DOHH2 (cell line): ENCODE measurements around the gene CPAMD8.

Experiments
- H3F3A ChIP-seq: fragments of 200-600 bp; sonication (generic), shearing (Covaris generic); 2 replicates; pipeline ENCODE4 v1.6.0; 2016; ENCODE audit warnings: antibody characterized with exemption, mild to moderate bottlenecking; ENCODE audit not compliant: control insufficient read depth, insufficient read depth
- H3K27ac ChIP-seq: fragments of 200-600 bp; sonication (generic); 2 replicates; pipeline ENCODE4 v1.5.1; 2014; ENCODE audit warnings: low read depth, mild to moderate bottlenecking, low read length, moderate library complexity
- H3K27me3 ChIP-seq: fragments of 200-600 bp; sonication (generic); 2 replicates; pipeline ENCODE4 v1.6.1; 2014; ENCODE audit warnings: mild to moderate bottlenecking, low read length, mixed read lengths; ENCODE audit not compliant: control insufficient read depth
- H3K36me3 ChIP-seq: fragments of 200-600 bp; sonication (generic); 2 replicates; pipeline ENCODE4 v1.6.1; 2014; ENCODE audit warnings: mild to moderate bottlenecking, low read length, moderate library complexity, mixed read lengths; ENCODE audit not compliant: control insufficient read depth
- H3K4me1 ChIP-seq: fragments of 200-600 bp; sonication (generic); 2 replicates; pipeline ENCODE4 v1.6.1; 2014; ENCODE audit warnings: mild to moderate bottlenecking, low read length, mixed read lengths; ENCODE audit not compliant: control insufficient read depth
- H3K4me2 ChIP-seq: fragments of 200-600 bp; sonication (generic); 2 replicates; pipeline ENCODE4 v1.6.0; 2014; ENCODE audit warnings: mild to moderate bottlenecking, low read length, moderate library complexity
- H3K4me3 ChIP-seq: fragments of 200-600 bp; sonication (generic); 2 replicates; pipeline ENCODE4 v1.5.1; 2014; ENCODE audit warnings: mild to moderate bottlenecking, low read length, mixed read lengths
- H3K79me2 ChIP-seq: fragments of 200-600 bp; sonication (generic); 2 replicates; pipeline ENCODE4 v1.6.1; 2014; ENCODE audit warnings: mild to moderate bottlenecking, low read length, mixed read lengths; ENCODE audit not compliant: control insufficient read depth
- H3K9me2 ChIP-seq: fragments of 200-600 bp; sonication (generic); replicated peaks from 2 replicates; pipeline ENCODE4 v1.6.1; 2014; ENCODE audit warnings: mild to moderate bottlenecking, low read length, mixed read lengths; ENCODE audit not compliant: control insufficient read depth
- H3K9me3 ChIP-seq: fragments of 200-600 bp; sonication (generic); 2 replicates; pipeline ENCODE4 v1.6.1; 2014; ENCODE audit warnings: antibody characterized with exemption, low read length, mixed read lengths; ENCODE audit not compliant: control insufficient read depth, insufficient read depth
- H4K20me1 ChIP-seq: fragments of 200-600 bp; sonication (generic); 2 replicates; pipeline ENCODE4 v1.6.0; 2014; ENCODE audit warnings: low read depth, mild to moderate bottlenecking, antibody characterized with exemption, low read length, moderate library complexity; ENCODE audit not compliant: control insufficient read depth, insufficient read depth
- EZH2phosphoT487 ChIP-seq: fragments of 200-600 bp; sonication (generic); IDR thresholded peaks from 2 replicates; pipeline ENCODE4 v1.6.1; 2017; ENCODE audit warnings: borderline replicate concordance, mild to moderate bottlenecking, antibody characterized with exemption, low read length, moderate library complexity, mixed read lengths
- TF ChIP-seq, protein P1 (sequence below): fragments of 200-600 bp; sonication (generic); IDR thresholded peaks from one replicate; pipeline ENCODE4 v1.5.1; 2014; ENCODE audit warnings: antibody characterized with exemption, mild to moderate bottlenecking, low read depth, low read length; ENCODE audit not compliant: poor library complexity, severe bottlenecking

The CPAMD8 gene

DNA sequence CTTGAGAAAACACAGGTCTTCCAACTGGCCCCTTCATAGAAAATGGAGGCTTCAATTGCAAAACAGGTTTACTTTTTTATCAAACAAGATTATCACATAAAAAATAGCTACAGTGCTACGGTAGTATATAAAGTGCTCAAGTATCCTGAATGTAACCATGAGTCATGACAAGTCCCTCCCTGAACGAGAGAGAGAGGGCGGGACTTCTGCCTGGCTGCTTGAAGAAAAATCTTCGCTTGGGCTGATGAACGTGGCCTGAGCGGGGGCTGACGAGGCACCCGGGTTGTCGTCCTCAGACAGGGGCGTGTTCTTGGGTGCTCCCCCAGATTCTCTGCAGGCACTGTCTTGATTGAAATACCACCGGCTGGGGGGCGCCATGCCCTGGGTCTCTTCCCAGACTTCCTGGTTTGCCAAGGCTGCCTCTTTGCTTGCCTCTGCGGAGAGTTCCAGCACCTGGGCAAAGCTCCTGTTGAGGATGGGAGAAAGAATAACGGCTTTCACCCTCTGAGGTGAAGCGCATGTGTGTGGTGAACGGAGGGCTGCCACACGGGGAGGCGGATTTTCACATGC lies 23.2 kb upstream of the CPAMD8 start:
- Histone ChIP-seq H3K27me3 (no peaks in the 10 kb centered on the region), H4K20me1 (peaks cover 11% of the 10 kb centered on the region; the same call in 1 of the 2 replicates), H3K79me2 (no peaks in the 10 kb centered on the region), H3K4me1 (no peaks in the 10 kb centered on the region), H3K27ac (no peak overlapping the region), H3K36me3 (peaks cover 67% of the 10 kb centered on the region), H3K9me2 (no peaks in the 10 kb centered on the region), H3F3A (no peaks in the 10 kb centered on the region), H3K9me3 (no peaks in the 10 kb centered on the region), H3K4me3 (no peak overlapping the region), H3K4me2 (no peak overlapping the region)
- TF ChIP-seq EZH2phosphoT487 = no peak
- TF ChIP-seq, protein P1, sequence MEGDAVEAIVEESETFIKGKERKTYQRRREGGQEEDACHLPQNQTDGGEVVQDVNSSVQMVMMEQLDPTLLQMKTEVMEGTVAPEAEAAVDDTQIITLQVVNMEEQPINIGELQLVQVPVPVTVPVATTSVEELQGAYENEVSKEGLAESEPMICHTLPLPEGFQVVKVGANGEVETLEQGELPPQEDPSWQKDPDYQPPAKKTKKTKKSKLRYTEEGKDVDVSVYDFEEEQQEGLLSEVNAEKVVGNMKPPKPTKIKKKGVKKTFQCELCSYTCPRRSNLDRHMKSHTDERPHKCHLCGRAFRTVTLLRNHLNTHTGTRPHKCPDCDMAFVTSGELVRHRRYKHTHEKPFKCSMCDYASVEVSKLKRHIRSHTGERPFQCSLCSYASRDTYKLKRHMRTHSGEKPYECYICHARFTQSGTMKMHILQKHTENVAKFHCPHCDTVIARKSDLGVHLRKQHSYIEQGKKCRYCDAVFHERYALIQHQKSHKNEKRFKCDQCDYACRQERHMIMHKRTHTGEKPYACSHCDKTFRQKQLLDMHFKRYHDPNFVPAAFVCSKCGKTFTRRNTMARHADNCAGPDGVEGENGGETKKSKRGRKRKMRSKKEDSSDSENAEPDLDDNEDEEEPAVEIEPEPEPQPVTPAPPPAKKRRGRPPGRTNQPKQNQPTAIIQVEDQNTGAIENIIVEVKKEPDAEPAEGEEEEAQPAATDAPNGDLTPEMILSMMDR = no peak

GRCh38 chr19:17048885-17049453 lies 22.4 kb upstream of the CPAMD8 start:
- no peak for TF ChIP-seq EZH2phosphoT487
- TF ChIP-seq, protein P1 = no peak
- H3F3A ChIP-seq = no peaks in the 10 kb centered on the region
- no peak overlapping the region for H3K4me3 ChIP-seq
- no peak overlapping the region for H3K27ac ChIP-seq
- H3K9me3 ChIP-seq = no peaks in the 10 kb centered on the region
- H3K27me3 ChIP-seq = no peaks in the 10 kb centered on the region
- no peaks in the 10 kb centered on the region for H3K9me2 ChIP-seq
- peaks cover 11% of the 10 kb centered on the region; the same call in 1 of the 2 replicates for H4K20me1 ChIP-seq
- no peak overlapping the region for H3K4me2 ChIP-seq
- H3K4me1 ChIP-seq = no peaks in the 10 kb centered on the region
- H3K36me3 ChIP-seq = peaks cover 59% of the 10 kb centered on the region
- H3K79me2 ChIP-seq = no peaks in the 10 kb centered on the region

GRCh38 chr19:17045907-17046502 lies 19.4 kb upstream of the CPAMD8 start:
- Histone ChIP-seq H3K4me1 (no peaks in the 10 kb centered on the region), H3K9me3 (no peaks in the 10 kb centered on the region), H3F3A (no peaks in the 10 kb centered on the region), H4K20me1 (peaks cover 1% of the 10 kb centered on the region; the same call in 1 of the 2 replicates), H3K79me2 (no peaks in the 10 kb centered on the region), H3K9me2 (no peaks in the 10 kb centered on the region), H3K4me3 (no peak overlapping the region), H3K36me3 (peaks cover 29% of the 10 kb centered on the region), H3K27ac (no peak overlapping the region), H3K27me3 (no peaks in the 10 kb centered on the region), H3K4me2 (no peak overlapping the region)
- TF ChIP-seq, protein P1 = no peak
- no peak for TF ChIP-seq EZH2phosphoT487
